IPS-18c (cell line): ENCODE data around the gene GPM6B.

Experiments
- H3K4me3 ChIP-seq: 2 replicates; pipeline ENCODE4 v1.7.0; 2013; ENCODE audit warnings: low read depth, mild to moderate bottlenecking, low read length, moderate library complexity; ENCODE audit not compliant: insufficient read depth
- H3K9me3 ChIP-seq: one replicate; pipeline ENCODE4 v1.6.1; 2013; ENCODE audit warnings: mild to moderate bottlenecking, low read length, moderate library complexity; ENCODE audit not compliant: control insufficient read depth, insufficient read depth

GPM6B gene

DNA sequence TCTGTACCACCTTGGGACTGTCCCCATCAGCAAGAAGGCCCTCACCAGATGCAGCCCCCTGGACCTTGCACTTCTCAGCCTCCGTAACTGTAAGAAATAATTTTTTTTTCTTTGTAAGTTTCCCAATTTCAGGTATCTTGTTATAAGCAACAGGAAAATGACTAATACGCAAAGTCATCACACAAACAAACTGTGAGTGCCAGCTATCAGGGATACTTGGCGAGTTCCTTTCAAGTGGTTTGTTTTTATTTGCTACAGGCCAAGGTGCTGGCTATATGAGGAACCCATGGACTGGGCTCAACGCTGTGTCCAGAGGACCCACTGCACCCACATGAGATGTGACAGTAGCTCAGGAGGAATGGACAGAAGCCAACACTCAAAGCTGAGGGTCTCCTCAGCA is 11.5 kb upstream of the GPM6B start:
- H3K9me3 ChIP-seq, result peaks cover 11% of the 10 kb centered on the region
- no peak overlapping the region for H3K4me3 ChIP-seq

DNA sequence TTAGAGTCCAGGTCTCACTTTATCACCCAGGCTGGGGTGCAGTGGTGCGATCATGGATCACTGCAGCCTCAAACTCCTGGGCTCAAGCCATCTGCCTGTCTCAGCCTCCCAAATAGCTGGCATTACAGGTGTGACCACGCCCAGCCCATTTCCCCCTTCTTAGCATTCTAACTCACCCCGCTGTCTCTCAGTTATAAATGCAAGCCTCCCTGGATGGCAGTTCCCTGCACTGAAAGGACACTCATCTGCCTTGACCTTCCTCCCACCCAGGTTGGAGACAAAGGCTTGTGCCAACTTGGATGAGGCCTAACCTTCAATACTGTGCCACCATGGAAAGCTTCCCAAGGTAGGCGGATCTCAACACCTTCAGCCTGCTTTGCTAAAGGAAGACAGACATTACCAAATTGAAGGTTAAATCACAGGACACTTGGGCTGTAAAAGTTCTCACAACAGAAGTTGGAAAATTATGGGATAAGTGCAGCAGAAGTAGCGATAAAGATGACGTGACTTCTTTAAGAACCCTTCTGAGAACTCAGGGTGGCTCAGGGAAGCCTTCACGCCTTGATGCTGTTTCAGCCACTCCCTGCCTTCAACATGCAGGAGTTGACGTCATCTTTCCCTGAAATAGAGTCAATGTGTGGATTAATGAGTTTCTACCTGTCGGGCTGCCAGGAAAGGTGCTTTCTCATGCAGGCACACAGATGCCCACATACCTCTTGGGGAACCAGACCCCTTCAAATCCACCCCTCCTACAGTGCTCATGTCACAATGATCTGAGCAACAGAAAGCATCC is 10.6 kb upstream of the GPM6B start:
- H3K9me3 ChIP-seq, result peaks cover 11% of the 10 kb centered on the region
- H3K4me3 ChIP-seq, result no peak overlapping the region

DNA sequence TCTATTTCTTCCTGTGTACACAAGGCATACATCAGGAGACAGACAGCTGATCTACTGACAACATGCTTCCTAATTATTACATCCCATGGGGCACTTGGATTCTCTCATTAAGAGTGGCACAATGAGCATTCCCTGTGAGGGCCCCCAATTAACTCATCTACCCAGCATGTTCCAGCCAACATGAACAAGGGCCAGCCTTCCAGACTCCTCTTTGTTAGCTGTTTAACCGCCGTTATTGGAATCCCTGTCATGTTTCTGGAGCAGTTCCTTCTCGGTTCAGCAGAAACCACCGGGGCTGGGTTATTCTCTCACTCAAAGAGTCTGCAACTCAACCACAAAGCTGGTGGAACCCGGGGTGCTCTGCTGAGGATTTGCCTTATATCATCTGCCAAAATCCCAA is 9.9 kb upstream of the GPM6B start:
- H3K4me3 ChIP-seq, result no peak overlapping the region
- H3K9me3 ChIP-seq, result peaks cover 11% of the 10 kb centered on the region

DNA sequence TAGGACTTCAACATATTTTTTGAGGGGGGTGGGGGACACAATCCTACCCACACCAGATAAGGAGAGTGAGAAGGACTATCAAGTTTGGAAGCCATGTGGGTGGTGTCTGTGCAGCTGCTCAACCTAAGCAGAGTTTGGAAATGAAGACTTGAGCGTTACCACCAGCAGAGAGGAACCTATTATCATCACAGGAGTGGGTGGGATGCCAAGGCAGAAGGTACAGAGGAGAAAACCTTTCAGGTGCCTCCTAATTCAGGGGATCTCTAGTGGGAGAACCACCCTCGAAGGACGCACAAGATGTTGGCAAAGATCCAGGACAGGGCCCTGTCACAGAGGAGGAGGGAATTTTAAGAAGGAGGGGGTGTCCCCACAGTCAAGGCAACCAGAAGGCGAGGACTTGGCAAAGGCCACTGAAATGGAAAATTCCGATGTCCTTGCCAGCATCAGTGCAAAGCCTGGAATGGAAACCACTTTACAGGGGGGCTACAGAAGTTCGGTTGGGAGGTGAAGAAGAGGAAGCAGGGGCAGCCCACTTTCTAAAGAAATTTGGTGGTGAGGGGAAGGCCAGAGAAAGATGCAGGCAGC is 8.4 kb upstream of the GPM6B start:
- no peak overlapping the region for H3K4me3 ChIP-seq
- peaks cover 11% of the 10 kb centered on the region for H3K9me3 ChIP-seq

DNA sequence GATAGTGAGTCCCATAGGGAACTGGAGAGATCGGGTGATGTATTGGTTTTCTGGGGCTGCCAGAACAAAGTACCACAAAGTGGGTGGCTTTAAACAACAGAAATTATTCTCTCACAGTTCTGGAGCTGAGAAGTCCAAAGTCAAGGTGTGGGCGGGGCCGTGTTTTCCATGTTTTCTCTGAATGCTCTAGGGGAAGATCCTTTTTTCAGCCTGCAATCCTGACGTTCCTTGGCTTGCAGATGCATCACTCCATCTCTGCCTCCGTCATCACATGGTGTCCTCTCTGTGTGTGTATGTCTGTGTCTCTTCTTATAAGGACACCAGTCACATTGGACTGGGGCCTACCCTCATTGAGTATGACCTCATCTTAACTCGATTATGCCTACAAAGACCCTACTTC is 7.9 kb upstream of the GPM6B start:
- Histone ChIP-seq H3K9me3 (peaks cover 11% of the 10 kb centered on the region), H3K4me3 (no peak overlapping the region)

DNA sequence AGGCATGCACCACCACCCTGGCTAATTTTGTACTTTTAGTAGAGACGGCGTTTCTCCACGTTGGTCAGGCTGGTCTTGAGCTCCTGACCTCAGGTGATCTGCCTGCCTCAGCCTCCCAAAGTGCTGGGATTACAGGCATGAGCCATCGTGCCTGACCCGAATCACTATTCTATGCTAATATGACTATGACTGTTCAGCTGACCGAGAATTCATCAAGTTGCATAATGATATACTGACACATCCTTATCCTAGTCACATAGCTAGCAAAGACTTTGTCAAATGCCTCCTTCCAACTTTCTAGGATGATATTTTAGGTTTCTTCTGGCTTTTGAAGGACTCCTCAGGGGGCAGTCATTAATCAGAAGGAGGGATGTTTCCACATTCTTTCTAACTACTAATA is 4.8 kb upstream of the GPM6B start:
- Histone ChIP-seq H3K4me3 (no peak overlapping the region), H3K9me3 (peaks cover 6% of the 10 kb centered on the region)

DNA sequence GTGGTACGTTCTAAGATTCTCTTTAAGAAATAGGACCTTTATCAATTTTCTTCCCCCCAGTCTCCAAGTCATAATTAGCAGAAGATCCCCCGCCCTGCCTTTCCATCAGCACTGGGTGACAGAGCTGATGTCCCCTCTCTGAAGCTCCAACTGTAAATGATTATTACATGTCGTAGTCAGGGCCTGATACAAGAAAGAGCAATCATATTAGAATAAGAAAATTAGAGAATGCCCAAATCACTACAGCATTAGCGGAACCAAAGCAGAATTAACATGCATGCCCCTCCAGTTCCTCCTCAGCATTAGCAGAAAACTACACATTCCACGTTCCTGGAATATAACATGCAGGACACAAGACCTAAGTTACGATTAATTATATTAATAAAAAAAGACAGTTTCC is 717 bp downstream of the GPM6B start:
- H3K4me3 ChIP-seq, result no peak overlapping the region; the same call in 1 of the 2 replicates
- H3K9me3 ChIP-seq, result no peaks in the 10 kb centered on the region

DNA sequence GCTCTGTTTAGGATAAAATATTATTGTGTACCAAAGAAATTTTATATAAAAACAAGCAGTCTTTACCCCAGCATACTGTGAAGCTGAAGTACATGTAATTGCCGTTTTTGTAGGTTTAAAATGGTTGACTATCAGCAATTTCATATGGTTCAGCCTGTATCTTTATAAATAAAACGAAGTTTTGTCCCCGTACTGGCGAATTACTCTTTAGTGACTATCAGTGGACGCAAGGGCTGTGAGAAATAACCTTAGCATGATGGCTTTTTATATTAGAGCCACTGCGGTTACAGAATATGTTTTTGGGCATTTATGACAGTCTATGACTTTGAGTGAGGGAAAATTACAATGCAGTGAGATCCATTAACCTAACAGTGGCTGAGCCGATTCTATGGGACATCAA is 1.2 kb downstream of the GPM6B start:
- Histone ChIP-seq H3K9me3 (no peaks in the 10 kb centered on the region), H3K4me3 (no peak overlapping the region)

DNA sequence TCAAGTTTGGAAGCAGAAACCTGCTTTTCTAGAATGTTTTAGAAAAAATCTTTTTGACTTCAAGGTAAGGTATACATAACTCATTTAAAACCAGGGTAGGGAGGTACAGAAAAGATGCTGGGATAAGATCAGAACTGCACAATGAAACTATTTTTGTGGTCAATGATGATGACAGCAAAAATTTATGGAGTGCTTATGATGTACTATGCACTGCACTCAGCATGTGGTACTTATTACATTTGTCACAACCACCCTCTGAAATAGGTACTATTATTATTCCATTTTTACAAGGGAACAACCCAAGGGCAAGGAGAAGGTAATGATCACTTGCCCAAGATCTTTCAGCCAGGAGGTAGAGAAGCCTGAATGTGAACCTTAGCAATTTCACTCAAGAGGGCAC is 8.0 kb downstream of the GPM6B start:
- H3K9me3 ChIP-seq, result no peaks in the 10 kb centered on the region
- no peak overlapping the region for H3K4me3 ChIP-seq

DNA sequence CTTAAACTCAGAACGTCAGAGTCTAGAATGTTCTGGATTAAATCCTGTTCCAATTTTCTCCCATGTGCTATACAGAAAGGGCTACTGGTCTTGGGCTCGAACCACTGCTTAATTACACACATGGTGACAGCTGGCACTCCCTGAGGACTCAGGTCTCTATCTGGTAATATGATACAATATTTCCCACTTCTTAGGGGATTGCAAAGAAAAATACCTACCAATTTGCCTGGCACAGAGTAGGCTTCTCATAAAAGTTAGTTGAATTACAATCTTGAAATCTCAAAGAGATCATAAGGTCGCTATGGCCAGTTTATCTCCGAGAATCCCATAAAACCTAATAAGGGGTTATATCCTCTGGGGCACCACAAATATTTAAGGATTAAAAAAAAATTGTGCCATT is 8.6 kb downstream of the GPM6B start:
- no peaks in the 10 kb centered on the region for H3K9me3 ChIP-seq
- no peak overlapping the region for H3K4me3 ChIP-seq

DNA sequence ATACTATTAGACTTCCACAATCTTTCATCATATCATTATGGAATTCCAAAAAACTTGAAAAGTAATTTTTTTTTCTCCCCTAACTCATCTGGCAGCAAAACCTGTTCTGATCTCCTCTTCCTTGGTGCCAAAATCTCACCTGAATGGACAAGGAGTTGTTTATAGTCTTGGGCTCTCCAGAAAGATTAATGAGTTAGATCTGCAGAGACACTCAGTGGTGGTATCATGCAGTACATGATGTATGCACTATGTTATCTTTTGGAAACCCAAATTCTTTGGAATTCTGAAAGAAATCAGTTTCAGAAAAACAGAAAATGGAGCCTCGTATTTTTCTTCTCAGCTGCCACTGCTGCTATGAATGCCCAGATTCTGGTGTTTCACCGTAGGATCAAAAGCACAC is 11.7 kb downstream of the GPM6B start:
- H3K9me3 ChIP-seq, result no peaks in the 10 kb centered on the region

DNA sequence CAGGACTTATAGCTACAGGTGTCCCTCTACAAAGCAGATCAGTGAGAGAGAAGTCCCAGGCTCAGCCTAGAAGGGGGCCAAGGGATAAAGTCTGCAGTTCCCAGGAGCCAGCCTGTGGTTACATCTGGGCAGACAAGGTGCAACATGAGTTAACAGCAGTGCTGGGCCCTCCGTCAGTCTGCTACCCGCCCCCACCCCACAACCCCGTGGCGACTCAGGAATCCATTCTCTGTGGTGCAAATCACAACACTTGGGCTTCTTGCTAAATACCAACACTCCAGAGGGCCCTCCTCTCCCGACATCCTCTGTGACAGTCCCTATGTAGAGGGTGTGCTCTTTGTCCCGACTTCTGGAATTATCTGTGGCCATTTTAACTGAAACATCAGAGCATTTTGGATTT is 13.8 kb downstream of the GPM6B start:
- H3K4me3 ChIP-seq, result no peak overlapping the region
- no peaks in the 10 kb centered on the region for H3K9me3 ChIP-seq

More for the DNA sequence above, 11.7 kb downstream of the GPM6B start:
- H3K4me3 ChIP-seq, result no peak overlapping the region

DNA sequence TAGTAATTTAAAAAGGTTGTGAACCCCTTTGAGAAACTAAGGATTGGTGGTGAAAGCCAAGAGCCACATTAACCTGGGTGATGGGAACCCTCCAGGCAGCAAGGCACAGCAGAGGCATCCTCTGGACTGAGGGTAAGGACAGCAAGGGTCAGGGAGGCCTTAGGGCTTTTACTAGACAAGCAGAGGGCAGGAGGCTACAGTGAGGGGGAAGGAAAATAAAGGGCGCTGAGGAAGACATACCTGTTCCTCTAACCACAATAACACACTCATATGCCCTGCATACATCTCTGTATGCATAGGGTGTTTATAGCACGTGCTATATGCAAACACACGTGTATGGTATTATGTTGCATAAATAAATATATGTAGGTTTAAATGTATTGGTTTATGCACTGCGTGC is 18.7 kb downstream of the GPM6B start:
- no peaks in the 10 kb centered on the region for H3K9me3 ChIP-seq
- H3K4me3 ChIP-seq, result no peak overlapping the region

DNA sequence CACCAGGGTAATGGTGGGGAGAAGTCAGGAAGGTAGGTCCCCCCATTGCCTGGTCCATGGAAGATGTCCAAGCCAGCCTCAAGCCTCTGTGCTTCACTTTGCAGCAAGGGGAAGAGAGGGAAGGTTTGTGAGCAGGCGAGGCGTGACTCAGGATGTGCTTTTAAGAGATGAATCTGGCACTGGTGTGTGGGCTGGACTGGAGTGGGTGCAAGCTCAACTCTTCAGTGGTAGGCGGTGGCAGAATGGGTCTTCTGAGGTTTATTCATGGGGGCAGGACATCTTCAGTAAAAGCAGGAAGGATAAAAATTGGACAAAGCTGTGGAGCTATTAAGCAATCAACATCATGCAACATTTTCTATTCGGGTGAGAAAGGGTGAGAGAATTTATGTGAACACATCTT is 19.4 kb downstream of the GPM6B start:
- no peak overlapping the region for H3K4me3 ChIP-seq

DNA sequence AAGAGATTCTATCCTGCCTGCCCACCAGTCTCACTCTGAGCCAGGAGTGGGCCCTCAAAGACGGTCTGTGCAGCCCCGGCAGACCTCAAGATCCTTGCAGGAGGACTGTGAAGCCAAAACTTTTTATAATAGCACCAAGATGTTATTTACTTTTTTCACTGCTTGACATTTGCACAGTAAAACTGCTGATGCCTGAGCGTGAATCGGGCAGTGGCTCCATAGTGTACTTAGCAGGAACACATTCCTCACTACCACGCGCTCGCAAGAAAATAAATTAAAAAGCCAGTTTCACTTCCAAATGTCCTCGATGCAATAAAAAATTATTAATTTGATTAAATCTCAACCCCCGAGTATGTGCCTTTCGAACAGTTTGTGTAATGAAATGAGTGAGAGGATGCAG is 22.5 kb downstream of the GPM6B start:
- H3K4me3 ChIP-seq, result no peak overlapping the region
- no peaks in the 10 kb centered on the region for H3K9me3 ChIP-seq

More for the DNA sequence above, 19.4 kb downstream of the GPM6B start:
- H3K9me3 ChIP-seq, result no peaks in the 10 kb centered on the region

DNA sequence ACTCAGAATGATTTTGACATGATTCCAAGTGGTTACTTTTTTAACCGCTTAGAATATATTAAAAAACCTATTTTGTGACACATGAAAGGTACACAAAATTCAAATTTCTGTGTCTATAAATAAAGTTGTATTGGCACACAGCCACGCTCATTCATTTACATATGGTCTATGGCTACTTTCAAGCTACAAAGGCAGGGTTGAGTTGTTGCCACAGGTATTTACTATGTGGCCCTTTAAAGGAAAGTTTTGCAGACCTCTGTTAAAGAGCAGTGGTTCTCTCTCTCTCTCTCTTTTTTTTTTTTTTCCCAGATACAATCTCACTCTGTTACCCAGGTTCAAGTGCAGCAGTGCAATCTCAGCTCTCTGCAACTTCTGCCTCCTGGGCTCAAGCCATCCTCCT is 23.0 kb downstream of the GPM6B start:
- no peak overlapping the region for H3K4me3 ChIP-seq
- H3K9me3 ChIP-seq, result no peaks in the 10 kb centered on the region

DNA sequence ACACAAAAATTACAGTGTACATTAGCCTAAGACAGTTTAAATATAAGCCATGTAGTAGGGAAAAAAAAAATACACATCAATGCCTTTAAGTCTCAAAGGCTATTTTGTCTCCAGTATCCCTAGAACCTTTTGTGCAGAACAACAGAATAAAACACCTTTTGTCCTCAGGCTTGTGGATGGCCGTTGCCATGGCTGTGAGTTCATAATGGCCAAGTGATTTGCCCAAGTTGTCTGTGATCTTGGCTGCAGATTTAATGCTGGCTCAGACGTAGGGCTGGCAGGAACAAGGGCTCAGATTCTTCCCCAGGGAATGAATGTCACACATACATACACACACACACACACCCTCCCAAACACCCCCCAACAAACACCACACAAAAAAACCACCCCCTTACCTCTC is 25.3 kb downstream of the GPM6B start:
- Histone ChIP-seq H3K9me3 (no peaks in the 10 kb centered on the region), H3K4me3 (no peak overlapping the region)

DNA sequence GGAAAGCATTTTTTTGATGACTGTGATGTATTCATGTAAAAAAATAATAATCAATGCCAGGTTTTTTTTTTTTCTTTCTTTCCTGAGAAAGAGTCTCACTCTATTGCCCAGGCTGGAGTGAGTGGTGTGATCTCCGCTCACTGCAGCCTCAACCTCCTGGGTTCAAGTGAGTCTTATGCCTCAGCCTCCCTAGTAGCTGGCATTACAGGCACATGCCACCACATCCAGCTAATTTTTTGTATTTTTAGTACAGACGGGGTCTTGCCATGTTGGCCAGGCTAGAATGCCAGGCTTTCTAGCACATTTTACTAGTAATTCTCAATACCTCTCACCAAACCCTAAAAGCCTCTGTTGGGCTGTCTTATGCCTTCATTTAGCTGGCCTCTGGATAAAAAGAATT is 25.7 kb downstream of the GPM6B start:
- Histone ChIP-seq H3K9me3 (no peaks in the 10 kb centered on the region), H3K4me3 (no peak overlapping the region)
